Thyroid gland (tissue), 4 donors: ENCODE data around the gene EFCAB12.

Experiments
- POLR2A ChIP-seq, 2 donors: fragments of 450-650 bp; IDR thresholded peaks; one replicate each; pipeline ENCODE4 v1.6.1; 2017; ENCODE audit warnings: antibody characterized with exemption in 2 of 2, mild to moderate bottlenecking in 2 of 2, moderate library complexity in 1 of 2
- TF ChIP-seq, protein P1 (sequence below), 6 experiments: fragments of 200-600 bp in 3 of 6; fragments of 450-650 bp in 3 of 6; sonication (generic) in 3 of 6; IDR thresholded peaks; one replicate each; pipeline ENCODE4 v1.5.1; 2016 to 2019; ENCODE audit warnings: antibody characterized with exemption in 6 of 6, mild to moderate bottlenecking in 2 of 6, inconsistent platforms in 1 of 6, moderate library complexity in 1 of 6

DNA sequence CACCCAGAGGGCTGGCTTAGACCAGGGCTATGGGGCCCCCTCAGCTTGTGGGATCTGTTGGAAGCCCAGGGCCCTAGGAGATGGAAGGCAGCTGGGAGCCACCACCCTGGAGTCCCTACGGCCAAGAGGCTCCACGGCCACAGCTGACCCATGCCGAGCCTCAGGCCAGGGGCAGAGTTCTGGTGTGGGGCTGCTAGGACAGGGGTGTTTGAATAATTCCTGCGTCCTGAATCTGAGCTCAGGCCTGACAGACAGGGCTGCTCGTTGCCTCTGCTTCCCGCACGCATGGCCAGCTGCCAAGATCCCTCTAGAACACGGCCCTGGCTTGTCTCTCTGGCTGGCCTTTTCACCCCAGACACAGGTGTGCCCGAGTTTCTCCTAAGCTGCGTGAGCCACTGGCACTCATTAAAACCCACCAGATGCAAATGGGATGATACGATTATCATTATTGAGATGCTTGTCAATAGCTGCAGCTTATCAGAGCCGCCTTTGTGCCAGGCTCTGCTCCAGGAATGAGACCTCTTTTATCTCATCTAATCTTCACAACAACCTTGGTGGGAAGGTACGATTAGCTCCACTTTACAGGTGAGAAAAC is 70.2 kb downstream of the EFCAB12 start:
- no peak for TF ChIP-seq POLR2A (IDR thresholded peaks at IDR 0.05)
- TF ChIP-seq, protein P1, sequence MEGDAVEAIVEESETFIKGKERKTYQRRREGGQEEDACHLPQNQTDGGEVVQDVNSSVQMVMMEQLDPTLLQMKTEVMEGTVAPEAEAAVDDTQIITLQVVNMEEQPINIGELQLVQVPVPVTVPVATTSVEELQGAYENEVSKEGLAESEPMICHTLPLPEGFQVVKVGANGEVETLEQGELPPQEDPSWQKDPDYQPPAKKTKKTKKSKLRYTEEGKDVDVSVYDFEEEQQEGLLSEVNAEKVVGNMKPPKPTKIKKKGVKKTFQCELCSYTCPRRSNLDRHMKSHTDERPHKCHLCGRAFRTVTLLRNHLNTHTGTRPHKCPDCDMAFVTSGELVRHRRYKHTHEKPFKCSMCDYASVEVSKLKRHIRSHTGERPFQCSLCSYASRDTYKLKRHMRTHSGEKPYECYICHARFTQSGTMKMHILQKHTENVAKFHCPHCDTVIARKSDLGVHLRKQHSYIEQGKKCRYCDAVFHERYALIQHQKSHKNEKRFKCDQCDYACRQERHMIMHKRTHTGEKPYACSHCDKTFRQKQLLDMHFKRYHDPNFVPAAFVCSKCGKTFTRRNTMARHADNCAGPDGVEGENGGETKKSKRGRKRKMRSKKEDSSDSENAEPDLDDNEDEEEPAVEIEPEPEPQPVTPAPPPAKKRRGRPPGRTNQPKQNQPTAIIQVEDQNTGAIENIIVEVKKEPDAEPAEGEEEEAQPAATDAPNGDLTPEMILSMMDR (IDR thresholded peaks at IDR 0.05): no peak
